Stimulated activated CD8-positive, alpha-beta memory T cell treated with anti-CD3 and anti-CD28 coated beads, Interleukin-15, amount 100 ng/mL, for 48 hours (primary cell): ENCODE data around the gene MYO5A.
"Not testable (repeated sequence)": the region's sequence is repeated elsewhere in the genome, so short reads cannot be mapped to it uniquely, and the experiment has no call there.

Source experiments
- DNase-seq, 2 donors: peaks; one replicate each; pipeline ENCODE4 v3.0.0-alpha.2; 2020; ENCODE audit warnings: low read depth in 2 of 2

Gene MYO5A

DNA sequence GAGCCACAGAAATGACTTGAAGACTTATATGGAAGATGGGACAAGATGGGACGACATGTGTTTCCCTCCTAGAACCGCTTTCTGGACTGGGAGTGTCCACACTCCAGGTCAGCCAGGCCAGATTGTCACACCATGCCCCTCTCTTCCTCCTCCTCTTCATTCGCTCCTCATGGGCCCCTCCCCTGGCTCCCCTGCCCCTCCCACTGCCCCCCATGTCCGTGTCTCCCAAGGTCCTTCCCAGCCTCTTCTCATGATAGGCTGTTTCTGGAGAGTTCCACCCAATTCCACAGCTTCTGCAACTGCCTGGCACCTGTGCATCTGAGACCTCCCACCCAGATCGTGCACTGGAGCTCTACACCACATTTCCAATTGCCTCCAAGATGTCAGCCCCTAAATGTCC, 239.7 kb downstream of the MYO5A start:
- no peak for DNase-seq

DNA sequence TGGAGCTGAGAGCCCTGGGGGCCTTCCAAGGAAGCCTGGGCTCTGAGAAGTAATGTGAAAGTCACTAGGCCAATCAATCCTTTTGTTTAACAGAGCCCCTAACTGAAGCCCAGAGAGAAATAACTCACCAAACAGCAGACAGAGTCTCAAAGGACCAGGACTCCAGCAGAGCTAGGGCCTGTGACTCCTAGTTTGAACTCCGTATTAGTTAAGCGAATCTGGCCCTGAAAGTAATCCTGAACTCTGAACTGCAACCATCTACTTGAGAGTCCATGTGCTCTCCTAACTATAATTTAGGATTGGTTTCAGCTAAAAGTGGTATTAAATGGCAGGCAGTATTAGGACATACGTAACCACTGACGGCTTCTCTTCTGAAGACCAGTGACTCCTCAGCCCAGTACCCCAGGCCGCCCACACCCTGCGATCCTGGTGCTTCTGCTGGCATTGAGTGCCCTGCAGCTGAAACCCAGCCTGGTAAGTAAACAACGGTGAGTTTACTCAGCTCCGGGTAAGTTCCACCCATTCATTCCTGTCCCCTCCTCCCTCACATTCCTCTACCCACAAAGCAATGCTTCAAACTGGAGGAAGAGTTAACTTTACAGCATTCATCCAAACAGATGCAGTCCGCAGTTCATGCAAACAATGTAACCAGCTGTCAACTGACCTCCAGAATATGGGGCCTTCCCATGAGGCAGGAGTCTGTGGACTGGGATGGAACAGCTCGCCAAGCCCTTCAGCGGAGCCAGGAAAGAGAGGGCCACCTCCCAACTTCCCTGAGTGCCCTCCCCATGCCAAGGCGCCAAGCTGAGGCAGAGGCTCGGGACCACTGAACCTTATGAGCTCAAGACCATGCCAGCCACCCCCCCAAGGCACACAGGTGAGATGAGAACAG, 240.4 kb downstream of the MYO5A start:
- no peak for DNase-seq

DNA sequence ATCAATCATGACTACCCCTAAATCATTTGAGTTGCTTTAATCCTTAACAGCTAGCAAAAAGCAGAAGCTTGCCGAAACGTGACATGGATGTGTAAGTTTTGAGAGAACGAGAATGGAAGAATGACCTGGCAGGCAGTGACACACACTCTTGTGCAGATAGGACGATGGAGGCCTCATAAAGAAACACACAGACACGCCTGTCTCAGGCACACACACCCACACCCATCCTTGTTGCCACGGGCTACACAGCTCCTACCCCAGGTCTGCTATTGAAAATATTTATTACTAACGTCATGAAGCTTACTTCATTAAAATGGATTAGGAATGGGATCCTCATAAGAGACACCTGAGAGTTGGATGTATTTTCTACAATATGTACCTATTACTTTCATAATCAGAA, 241.6 kb downstream of the MYO5A start:
- DNase-seq: no peak

DNA sequence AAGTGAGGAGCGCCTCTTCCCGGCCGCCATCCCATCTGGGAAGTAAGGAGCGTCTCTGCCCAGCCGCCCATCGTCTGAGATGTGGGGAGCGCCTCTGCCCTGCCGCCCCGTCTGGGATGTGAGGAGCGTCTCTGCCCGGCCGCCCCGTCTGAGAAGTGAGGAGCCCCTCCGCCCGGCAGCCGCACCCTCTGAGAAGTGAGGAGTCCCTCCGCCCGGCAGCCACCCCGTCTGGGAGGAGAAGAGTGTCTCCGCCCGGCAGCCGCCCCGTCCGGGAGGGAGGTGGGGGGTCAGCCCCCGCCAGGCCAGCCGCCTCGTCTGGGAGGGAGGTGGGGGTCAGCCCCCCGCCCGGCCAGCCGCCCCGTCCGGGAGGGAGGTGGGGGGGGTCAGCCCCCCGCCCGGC, 242.7 kb downstream of the MYO5A start:
- not testable (repeated sequence) for DNase-seq

DNA sequence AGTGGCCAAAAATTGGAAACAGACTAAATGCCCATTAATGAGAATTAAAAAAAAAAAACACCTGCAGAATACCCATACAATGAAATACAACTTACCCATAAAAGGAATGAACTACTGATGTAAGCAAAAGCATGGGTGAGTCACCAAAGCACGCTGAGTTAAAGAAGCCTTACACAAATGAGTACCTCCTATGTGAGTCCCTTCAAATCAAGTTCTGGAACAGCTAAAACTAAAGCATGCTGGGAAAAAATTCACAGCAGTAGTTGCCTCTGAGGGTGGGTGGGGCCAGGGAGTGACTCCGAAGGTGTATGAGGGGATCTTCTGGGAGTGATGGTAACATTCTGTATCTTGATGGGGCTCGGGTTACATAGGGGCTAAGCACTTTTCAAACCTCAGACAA, 244.5 kb downstream of the MYO5A start:
- no peak for DNase-seq

DNA sequence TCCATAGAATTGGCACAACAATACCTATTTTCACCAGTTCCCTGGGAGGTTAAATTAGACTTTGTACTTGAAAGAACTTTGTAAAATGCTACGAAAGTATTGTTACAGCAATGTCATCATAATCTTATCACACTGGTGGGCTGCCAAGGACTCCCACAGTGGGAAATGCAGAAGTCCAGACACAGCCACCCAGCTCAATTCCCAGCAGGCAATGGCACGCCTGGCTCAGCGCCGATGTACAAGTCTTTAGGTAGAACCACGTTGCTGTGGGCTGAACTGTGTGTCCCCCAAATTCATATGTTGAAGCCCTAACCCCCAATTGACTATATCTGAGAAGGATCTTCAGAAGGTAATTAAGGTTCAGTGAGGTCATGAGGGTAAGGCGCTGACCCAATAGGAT, 245.4 kb downstream of the MYO5A start:
- no peak for DNase-seq

DNA sequence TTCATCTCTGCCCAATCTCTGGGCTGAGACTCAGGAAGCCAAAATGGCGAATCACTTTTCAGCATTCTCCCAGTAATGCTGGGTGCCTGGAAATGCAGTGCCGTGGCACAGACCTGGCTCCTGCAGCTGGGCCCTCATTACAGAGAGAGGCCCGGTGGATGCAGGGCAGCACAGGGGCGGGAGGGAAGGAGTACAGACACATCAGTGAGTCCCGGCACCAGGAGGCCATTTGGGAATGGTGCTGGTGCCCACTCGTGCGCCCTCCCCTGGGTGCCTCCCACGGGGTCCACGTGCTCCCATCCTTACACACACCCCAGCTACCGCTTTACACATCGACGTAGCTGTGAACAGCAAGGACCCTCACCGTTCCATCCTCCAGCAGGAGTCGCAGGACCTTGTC, 246.3 kb downstream of the MYO5A start:
- DNase-seq: no peak

DNA sequence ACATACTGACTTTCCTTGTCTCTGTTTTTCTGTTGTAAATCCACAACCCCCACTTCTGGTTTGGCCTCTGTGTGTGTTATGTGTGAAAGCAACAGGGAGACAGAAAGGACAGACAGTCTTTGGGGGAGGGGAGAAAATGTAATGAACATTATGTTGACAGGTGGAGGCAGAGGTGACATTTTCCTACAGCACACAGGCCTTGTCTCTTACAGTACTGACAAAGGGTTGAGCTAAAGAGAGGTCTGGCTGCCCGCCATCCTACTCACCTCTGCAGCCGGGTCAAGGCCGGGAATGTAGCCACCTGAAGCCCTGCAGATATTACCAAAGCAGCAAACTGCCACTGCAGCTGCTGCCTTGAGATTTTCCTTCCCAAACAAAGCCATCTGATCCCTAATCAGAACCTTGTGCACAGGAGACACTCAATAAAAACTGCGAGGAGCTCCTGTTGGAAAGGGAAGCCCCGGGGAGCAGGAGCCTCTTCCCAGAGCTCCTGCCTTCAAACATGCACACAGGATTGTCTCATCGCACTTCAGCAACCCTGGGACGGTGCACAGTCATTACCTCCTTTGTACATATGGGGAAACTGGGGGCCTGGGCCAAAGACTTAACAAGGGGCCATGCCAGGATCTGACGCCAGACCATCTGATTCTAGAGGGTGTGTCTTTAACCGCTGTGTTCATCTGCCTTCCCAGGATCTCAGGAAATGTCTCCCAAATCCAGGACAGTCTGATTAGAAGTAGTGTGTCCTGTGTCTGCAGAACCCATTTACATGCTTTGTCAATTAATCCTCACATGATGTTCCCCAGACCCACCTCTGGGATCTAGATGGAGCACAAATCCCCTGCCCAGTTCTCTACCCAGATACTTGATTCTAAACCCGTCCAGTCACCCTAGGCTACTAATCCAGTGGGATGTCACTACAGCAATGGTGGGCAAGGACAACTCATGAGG, 247.3 kb downstream of the MYO5A start:
- DNase-seq: no peak

DNA sequence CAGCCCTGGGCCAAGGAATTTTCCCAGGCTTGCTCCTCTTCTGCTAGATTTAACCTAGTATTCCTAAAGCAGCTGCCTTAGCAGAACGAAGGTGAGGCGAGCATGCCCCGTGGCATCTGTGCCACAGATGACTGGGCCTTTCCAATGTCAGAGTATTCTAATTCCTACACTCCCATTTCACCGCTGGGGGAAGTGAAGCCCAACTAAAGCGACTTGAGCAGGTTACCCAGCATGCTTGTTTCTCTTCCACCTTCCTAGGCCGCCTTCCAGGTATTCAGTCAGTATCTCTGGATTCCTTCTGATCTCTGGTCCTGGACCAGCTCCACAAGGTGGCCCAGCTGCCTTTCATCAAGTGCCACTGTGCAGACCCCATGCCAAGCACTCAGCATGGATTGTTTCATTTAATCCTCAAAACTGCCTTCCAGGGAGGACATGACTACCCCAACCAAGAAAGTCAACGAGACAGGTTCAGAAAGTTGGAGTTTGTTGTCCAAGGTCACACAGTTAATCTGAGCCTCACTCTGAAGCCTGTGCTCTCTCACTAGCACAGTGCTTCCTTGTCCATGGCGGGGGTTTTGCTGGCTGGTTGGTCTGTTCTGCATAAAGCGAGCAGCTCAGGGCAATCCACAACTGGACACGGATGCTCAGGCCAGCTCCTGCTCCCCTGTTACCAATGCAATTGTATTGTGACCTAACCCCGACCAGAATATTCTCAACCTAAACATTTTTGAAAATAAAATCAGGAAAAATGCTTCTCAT, 248.2 kb downstream of the MYO5A start:
- no peak for DNase-seq

DNA sequence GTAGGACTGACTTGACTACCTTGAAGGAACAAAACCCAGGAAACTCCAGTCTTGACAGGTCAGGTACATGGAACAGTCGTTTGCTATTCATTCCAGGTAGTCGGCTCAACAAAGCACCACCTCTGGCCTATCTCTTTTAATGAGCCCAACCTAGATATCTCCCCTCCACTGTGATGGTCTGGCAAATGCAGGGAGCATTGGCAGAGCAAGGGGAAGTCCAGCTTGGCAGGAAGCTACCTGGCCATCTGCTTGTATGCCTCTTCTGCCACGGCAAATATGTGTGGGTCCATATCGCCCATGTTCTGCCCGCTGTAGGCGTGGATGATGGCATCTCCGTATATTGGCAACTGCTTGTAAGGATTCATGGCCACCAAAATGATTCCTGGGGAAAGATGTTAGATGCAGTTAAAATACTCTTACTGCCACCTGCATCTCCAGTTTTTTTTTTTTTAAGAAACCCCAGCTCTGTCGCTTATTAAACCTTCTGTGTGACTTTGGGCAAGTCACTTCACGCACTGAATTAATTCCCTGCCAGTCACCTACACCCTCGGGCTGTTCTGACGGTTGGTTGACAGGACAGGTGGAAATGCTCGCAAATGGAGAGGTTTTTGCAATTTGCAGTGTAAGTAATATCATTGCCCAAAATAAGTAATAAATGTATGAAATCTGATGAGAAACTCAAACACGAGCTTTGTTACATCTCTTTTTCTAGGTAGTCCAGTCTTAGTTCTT, 249.9 kb downstream of the MYO5A start:
- no peak for DNase-seq

DNA sequence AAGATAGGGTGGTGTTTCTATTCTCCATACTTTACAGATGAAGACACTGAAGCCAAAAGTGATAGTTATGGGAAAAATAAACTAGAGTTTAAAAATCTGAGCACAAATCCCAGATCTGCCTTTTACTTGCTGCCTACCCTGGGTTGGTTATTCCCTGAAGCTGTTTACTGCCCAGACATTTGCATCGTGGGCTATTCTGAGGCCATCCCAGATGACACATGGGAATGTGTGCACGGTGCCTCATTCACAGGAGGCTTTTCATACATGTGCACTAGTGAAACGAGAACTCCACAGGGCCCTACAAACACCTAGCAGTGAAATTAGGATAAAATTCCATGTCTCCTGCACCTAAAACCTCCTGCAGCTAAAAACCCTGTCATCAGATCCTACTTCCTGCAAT, 250.5 kb downstream of the MYO5A start:
- no peak for DNase-seq

DNA sequence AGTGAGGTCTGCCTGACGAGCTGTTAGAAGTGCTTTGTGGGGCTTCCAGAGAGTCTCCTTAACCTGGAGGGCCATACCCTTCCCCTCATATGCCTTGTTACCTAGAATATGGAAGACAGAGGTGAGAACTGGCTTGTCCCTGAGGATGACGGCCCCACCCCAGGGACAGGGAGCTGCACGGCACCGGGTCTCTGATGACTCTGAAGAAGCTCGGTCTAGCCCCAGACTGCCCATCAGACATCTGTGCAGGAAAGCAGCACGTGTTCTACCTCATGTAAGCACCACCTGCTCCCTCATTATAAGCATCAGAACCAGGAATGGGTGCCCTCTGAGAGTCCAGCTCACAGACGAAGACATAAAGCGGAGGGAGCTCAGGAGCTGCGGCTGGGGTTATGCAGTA, 251.1 kb downstream of the MYO5A start:
- DNase-seq: no peak

DNA sequence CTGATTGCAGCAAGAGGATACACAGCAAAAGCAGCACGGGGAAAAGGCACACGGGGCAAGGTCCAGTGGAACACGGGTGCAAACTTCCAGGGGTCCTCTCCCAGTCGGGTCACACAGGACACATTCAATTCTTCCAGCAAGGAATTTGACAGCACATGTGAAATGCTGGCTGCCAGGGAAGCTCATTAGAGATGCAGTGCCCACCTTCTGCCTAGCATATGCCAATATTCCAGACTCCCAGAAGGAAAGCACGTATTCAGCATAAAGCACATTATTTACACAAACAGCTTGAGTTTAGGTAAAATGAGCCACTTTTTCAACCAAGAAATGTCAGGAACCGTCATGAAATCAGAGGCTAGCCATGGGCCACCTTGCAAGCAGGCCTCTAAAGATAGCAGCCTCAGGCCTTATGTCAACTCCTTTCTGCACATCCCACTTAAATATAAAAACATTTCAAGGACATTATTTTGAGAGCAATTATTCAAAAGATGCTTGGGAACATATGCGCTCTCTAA, 252.4 kb downstream of the MYO5A start:
- no peak for DNase-seq

DNA sequence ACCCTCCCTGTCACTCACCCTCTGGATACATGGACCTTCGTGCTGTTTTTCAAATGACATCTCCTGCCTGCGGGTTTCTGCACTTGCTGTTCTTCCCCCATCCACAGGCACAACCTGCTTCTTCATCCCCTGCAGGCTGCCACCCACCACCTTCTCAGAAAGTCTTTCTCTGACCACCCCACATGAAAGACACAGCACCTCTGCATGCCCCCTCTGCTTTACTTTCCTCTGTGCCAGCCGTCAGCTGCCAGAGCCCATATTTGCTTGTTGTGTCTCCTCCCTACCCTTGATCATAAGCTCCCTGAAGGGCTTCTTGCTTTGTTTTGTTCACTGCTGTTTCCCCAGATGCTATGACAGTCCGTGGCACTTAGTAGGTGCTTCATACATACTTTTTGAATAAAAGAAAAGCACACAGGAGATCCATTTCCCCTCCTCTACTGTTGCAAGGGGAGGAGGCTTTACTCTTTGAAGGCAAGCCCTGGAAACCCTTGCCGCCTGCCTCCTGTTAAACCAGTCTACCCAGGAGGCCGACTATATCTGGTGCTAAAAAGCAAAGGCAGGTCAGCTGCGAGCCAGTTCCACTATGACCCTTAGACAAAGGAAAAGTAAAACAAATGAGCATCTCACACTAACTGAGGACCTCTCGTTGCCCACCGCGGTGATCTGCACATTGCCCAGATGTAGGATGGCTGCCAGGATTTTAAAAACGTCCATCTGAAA, 265.0 kb downstream of the MYO5A start:
- no peak for DNase-seq

DNA sequence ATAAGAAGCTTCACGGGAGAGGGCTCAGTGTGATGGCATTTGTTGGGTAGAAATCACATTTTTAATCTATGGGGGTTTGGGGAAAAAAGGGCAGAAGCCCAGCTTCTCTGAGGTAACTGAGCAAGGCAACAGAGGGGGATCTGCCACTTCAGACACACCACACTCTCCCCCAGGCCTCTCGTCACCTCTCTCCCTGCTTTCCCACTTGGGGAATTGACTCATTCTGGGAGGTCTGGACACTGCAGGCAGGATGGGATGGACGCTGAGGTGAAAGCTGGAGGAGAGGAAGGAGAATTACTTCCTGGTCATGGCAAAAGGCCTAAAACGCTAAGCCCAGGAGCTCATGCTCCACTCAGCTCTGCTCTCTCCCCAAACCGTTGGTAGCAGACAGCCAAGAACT, 266.3 kb downstream of the MYO5A start:
- DNase-seq: no peak

DNA sequence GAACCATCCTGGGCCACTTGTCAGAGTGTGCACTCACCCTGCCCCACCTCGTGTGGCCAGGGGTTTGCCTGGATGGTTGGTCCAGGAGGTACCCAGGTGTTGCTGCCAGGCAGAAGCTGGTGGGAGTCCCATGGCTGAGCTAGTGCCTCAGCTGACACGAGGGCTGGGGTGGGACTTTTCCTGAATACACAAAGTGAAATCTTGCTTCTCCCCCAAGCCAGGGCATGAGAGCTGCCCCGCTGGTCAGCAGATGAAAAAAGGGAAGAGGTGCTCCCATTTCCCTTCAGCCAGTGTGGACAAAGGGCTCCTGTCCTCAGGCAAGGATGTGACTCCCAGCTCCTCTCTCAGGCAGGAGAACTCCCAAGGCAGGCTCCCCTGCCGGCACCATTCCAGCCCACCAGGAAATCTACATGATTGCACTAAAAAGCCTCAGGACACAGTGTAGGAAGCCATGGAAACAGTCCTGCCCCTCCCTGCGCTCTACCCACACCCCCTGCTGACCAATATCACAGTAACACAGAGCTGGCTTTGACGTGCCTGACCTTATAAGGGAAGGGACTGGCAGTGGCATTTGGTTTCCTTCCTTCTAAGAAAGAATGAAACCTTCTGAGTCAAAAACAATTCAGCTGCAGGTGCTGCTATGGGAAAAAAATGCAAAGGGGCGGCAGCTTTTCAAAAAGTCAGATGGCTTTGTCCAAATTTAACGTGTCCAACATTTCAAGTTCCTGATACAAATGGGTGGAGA, 267.0 kb downstream of the MYO5A start:
- peak; percentile 55 to 69 for DNase-seq

DNA sequence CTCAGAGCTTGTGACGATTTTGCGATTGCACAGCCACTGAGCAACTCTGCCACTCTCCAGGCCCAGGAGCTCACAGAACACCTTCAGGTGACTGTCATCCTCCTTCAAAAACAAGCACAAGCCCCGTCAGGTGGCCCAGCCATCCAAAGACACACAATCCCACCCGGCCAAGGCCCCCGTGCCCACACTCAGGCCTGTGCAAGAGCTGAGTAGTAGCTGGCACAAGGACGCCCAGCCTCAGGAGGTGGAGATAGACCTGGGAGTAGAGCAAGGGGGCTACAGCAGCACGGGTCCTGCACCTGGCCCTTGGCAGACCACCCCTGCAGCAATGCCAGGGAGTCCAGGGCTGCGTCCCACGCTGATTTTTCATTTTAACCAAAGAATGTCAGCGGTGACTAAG, 267.7 kb downstream of the MYO5A start:
- DNase-seq: no peak

DNA sequence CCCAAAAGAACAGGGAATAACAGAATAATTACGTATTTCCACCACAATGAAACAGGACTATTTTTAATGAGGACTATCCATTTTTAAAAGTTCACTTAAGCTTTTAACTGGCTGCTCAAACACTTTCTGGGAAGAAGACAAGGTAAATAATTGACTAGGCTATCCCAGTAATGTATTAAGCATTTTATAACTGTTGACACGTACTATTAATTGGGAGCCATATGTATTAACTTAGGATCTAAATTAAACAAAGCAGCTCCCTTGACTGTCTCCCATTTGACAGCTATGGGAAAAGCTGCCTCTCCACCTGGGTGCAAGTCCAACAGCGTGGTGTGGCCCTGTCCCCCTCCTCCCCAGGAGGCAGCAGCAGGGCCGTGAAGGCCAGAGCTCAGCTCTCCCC, 269.2 kb downstream of the MYO5A start:
- DNase-seq: no peak

DNA sequence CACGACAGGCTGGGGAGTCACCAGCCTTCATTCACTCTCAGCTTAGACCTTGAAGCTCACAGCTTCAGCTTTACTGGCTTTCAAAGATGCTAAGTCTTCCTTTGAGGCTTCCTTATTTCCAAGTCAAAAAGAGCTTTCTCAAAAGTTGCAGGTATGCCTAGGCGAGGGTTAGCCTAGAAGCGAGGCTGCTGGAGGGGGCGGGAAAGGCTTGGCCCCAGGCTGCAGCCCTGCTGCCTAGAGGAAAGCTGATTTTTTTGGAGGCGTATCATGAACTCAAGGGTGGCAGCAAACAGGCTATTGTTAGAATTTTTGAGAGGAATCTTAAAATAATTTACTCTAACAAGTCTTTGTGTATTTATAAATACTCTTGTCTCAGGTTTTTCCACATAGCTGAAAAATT, 270.2 kb downstream of the MYO5A start:
- DNase-seq: no peak

DNA sequence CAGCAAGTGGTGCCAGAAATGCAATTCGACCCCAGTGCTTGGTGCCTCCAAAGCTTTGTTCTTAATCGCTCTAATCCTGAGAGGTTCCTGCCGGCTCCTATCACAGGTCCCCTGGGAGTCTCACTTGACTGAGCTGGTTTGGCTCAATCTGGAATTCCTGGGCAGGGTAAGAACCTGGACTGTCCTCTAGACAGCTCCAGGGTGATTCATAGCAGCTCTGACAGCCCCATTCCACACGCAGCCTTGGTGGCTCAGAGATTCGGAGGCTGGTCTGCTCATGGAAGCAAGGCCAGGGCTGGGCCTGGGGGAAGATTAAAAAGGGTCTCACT, 271.0 kb downstream of the MYO5A start:
- no peak for DNase-seq
